ENCODE data around the gene PADI1. TPM values are rescaled to one million over a fixed set of nuclear protein-coding genes. Genes with fewer than 3 reads are reported as not detected.

The PADI1 gene
- total RNA-seq, 1 donor from 2014 or later, result not detected

GRCh38 chr1:17220287-17220686 lies 15.4 kb downstream of the PADI1 start:
- FAIRE-seq (no peak), DNase-seq (ENCODE audit: low read depth) (no peak)
- Mint-ChIP-seq H3K4me1 (ENCODE audit: low read depth, unreplicated experiment) (peaks cover 2% of the 10 kb centered on the region), H3K9me3 (ENCODE audit: unreplicated experiment) (peaks cover 6% of the 10 kb centered on the region), H3K36me3 (ENCODE audit: low read depth, unreplicated experiment) (no peaks in the 10 kb centered on the region), H3K27me3 (ENCODE audit: low read depth, unreplicated experiment) (peaks cover 44% of the 10 kb centered on the region), H3K27ac (ENCODE audit: unreplicated experiment) (no peak overlapping the region), H3K4me3 (ENCODE audit: unreplicated experiment) (no peak overlapping the region)
- Histone ChIP-seq H3K4me1 (ENCODE audit: insufficient read depth, low read length) (no peaks in the 10 kb centered on the region), H3K27me3 (ENCODE audit: insufficient read depth, low read length) (no peaks in the 10 kb centered on the region), H3K4me3 (ENCODE audit: insufficient read depth, low read depth, low read length) (no peak overlapping the region), H3K9me3 (ENCODE audit: insufficient read depth, low read depth, low read length) (no peaks in the 10 kb centered on the region), H3K36me3 (ENCODE audit: insufficient read depth, low read length) (no peaks in the 10 kb centered on the region), H3K9ac (ENCODE audit: low read length) (no peak overlapping the region), H3K79me2 (ENCODE audit: insufficient read depth, low read length) (no peaks in the 10 kb centered on the region), H3K27ac (ENCODE audit: low read depth, low read length) (no peak overlapping the region), H3K4me2 (ENCODE audit: low read length) (no peak overlapping the region), H2AFZ (ENCODE audit: low read depth, low read length) (no peak overlapping the region), H4K20me1 (ENCODE audit: insufficient read depth, low read length) (no peaks in the 10 kb centered on the region)
- no peak for TF ChIP-seq CTCF (IDR thresholded peaks at IDR 0.05; ENCODE audit: insufficient read depth, low read depth, low read length)
- TF ChIP-seq EZH2 (IDR thresholded peaks at IDR 0.05; ENCODE audit: insufficient read depth, low read length), result no peak

GRCh38 chr1:17222557-17222956 lies 17.6 kb downstream of the PADI1 start:
- no peaks in the 10 kb centered on the region for H3K79me2 ChIP-seq (ENCODE audit: insufficient read depth, low read length)
- no peak overlapping the region for H3K4me3 Mint-ChIP-seq (ENCODE audit: unreplicated experiment)
- H2AFZ ChIP-seq (ENCODE audit: low read depth, low read length), result no peak overlapping the region
- H3K27me3 ChIP-seq (ENCODE audit: insufficient read depth, low read length), result no peaks in the 10 kb centered on the region
- peaks cover 2% of the 10 kb centered on the region for H3K9me3 Mint-ChIP-seq (ENCODE audit: unreplicated experiment)
- no peak overlapping the region for H3K27ac ChIP-seq (ENCODE audit: low read depth, low read length)
- peaks cover 6% of the 10 kb centered on the region for H3K4me1 ChIP-seq (ENCODE audit: insufficient read depth, low read length)
- FAIRE-seq, result no peak
- H4K20me1 ChIP-seq (ENCODE audit: insufficient read depth, low read length), result no peaks in the 10 kb centered on the region
- H3K36me3 Mint-ChIP-seq (ENCODE audit: low read depth, unreplicated experiment), result no peaks in the 10 kb centered on the region
- H3K9me3 ChIP-seq (ENCODE audit: insufficient read depth, low read depth, low read length), result no peaks in the 10 kb centered on the region
- H3K4me2 ChIP-seq (ENCODE audit: low read length), result no peak overlapping the region
- no peak overlapping the region for H3K9ac ChIP-seq (ENCODE audit: low read length)
- DNase-seq (ENCODE audit: low read depth), result no peak
- TF ChIP-seq EZH2 (IDR thresholded peaks at IDR 0.05; ENCODE audit: insufficient read depth, low read length), result no peak
- no peak for TF ChIP-seq CTCF (IDR thresholded peaks at IDR 0.05; ENCODE audit: insufficient read depth, low read depth, low read length)
- no peaks in the 10 kb centered on the region for H3K36me3 ChIP-seq (ENCODE audit: insufficient read depth, low read length)
- no peak overlapping the region for H3K4me3 ChIP-seq (ENCODE audit: insufficient read depth, low read depth, low read length)
- no peaks in the 10 kb centered on the region for H3K4me1 Mint-ChIP-seq (ENCODE audit: low read depth, unreplicated experiment)
- H3K27me3 Mint-ChIP-seq (ENCODE audit: low read depth, unreplicated experiment), result peaks cover 34% of the 10 kb centered on the region
- no peak overlapping the region for H3K27ac Mint-ChIP-seq (ENCODE audit: unreplicated experiment)

- no peak for TF ChIP-seq EZH2 (IDR thresholded peaks at IDR 0.05; ENCODE audit: insufficient read depth, low read length)
- no peak for TF ChIP-seq CTCF (IDR thresholded peaks at IDR 0.05; ENCODE audit: insufficient read depth, low read depth, low read length)
- Mint-ChIP-seq H3K4me3 (ENCODE audit: unreplicated experiment) (no peak overlapping the region), H3K27ac (ENCODE audit: unreplicated experiment) (no peak overlapping the region), H3K4me1 (ENCODE audit: low read depth, unreplicated experiment) (no peaks in the 10 kb centered on the region), H3K27me3 (ENCODE audit: low read depth, unreplicated experiment) (peaks cover 36% of the 10 kb centered on the region), H3K9me3 (ENCODE audit: unreplicated experiment) (peaks cover 2% of the 10 kb centered on the region), H3K36me3 (ENCODE audit: low read depth, unreplicated experiment) (no peaks in the 10 kb centered on the region)
- no peak overlapping the region for H2AFZ ChIP-seq (ENCODE audit: low read depth, low read length)
- H3K4me2 ChIP-seq (ENCODE audit: low read length), result no peak overlapping the region
- H3K4me1 ChIP-seq (ENCODE audit: insufficient read depth, low read length), result peaks cover 6% of the 10 kb centered on the region
- no peak overlapping the region for H3K27ac ChIP-seq (ENCODE audit: low read depth, low read length)
- DNase-seq (ENCODE audit: low read depth) (no peak), FAIRE-seq (no peak)
- no peaks in the 10 kb centered on the region for H3K36me3 ChIP-seq (ENCODE audit: insufficient read depth, low read length)
- H3K79me2 ChIP-seq (ENCODE audit: insufficient read depth, low read length), result no peaks in the 10 kb centered on the region
- H3K4me3 ChIP-seq (ENCODE audit: insufficient read depth, low read depth, low read length), result no peak overlapping the region
- H3K27me3 ChIP-seq (ENCODE audit: insufficient read depth, low read length), result no peaks in the 10 kb centered on the region
- H4K20me1 ChIP-seq (ENCODE audit: insufficient read depth, low read length), result no peaks in the 10 kb centered on the region
- H3K9me3 ChIP-seq (ENCODE audit: insufficient read depth, low read depth, low read length), result no peaks in the 10 kb centered on the region
- H3K9ac ChIP-seq (ENCODE audit: low read length), result no peak overlapping the region
Observed at GRCh38 chr1:17224434-17224833, 19.5 kb downstream of the PADI1 start.
